K562 (cell line): ENCODE results near the gene TAF7L. TPM values are rescaled to one million over a fixed set of nuclear protein-coding genes. Genes with fewer than 3 reads are reported as not detected.

Experiments
- ATAC-seq: fragments of 200-7000 bp; cut with Tn5 transposase; 3 replicates; pipeline ENCODE4 v1.9.1; 2020; ENCODE audit warnings: moderate library complexity
- BruUV-seq: library from RNA; stranded (reverse); fragments of 400-500 nt; replicated peaks from 2 replicates; lab custom pipeline; 2021; lab: Mats Ljungman, UMichigan
- CTCF ChIA-PET: fragments of 300-600 bp; formaldehyde crosslinking; extraction: SDS; loops from one replicate; lab custom pipeline; 2021; ENCODE audit warnings: low intra/inter-chr PET ratio; lab: Yijun Ruan, JAX
- POLR2A ChIA-PET: fragments of 300-600, 350-650 bp; sonication (Branson Sonifier 250); formaldehyde crosslinking; extraction: SDS; loops from one replicate; lab custom pipeline; 2021; ENCODE audit warnings: antibody characterized with exemption, inconsistent platforms; lab: Yijun Ruan, JAX
- DNase-seq, 4 experiments: peaks; one replicate each; pipeline versions ENCODE4 v3.0.0 to v3.0.0-alpha.2; 2011 to 2018; ENCODE audit warnings: low spot score in 3 of 4, mixed read lengths in 3 of 4; ENCODE audit errors: extremely low read depth in 1 of 4
- FAIRE-seq: peaks from 2 replicates; lab custom pipeline; 2011; peaks lifted over from hg19 to GRCh38; lab: Jason Lieb, UNC
- H2AFZ ChIP-seq: 2 replicates; pipeline ENCODE4 v1.6.0; 2011; ENCODE audit warnings: low read depth, low read length, control low read depth, inconsistent platforms
- H3K27ac ChIP-seq: fragments of 200-600 bp; 3 replicates; pipeline ENCODE4 v1.8.0; 2011; ENCODE audit warnings: low read depth, mild to moderate bottlenecking, control low read depth, inconsistent platforms, low read length, moderate library complexity, mixed read lengths; ENCODE audit errors: extremely low read depth
- H3K27me3 ChIP-seq, 2 experiments: fragments of 300-600 bp in 1 of 2; 2 replicates in 1 of 2; 3 replicates in 1 of 2; pipeline versions ENCODE4 v1.6.0 to v1.8.0; 2011; ENCODE audit warnings: inconsistent platforms in 2 of 2, low read length in 2 of 2, mild to moderate bottlenecking in 1 of 2, mixed read lengths in 1 of 2, moderate library complexity in 1 of 2; ENCODE audit not compliant: control insufficient read depth in 2 of 2, insufficient read depth in 2 of 2
- H3K36me3 ChIP-seq: fragments of 300-600 bp; 3 replicates; pipeline ENCODE4 v1.8.0; 2011; ENCODE audit warnings: mild to moderate bottlenecking, low read length, inconsistent platforms; ENCODE audit not compliant: control insufficient read depth, insufficient read depth
- H3K4me1 ChIP-seq, 2 experiments: fragments of 200-600 bp in 1 of 2; replicated peaks in 1 of 2; 2 replicates in 1 of 2; 3 replicates in 1 of 2; pipeline versions ENCODE4 v1.5.1 to v1.8.0; 2011; ENCODE audit warnings: inconsistent platforms in 2 of 2, low read length in 2 of 2, mild to moderate bottlenecking in 1 of 2, mixed read lengths in 1 of 2, moderate library complexity in 1 of 2; ENCODE audit not compliant: control insufficient read depth in 2 of 2, insufficient read depth in 2 of 2
- H3K4me2 ChIP-seq: 2 replicates; pipeline ENCODE4 v1.6.1; 2011; ENCODE audit warnings: low read length, control low read depth, inconsistent platforms, mixed read lengths; ENCODE audit not compliant: insufficient read depth
- H3K4me3 ChIP-seq: fragments of 200-600 bp; sonication (generic), shearing (Covaris generic); 2 replicates; pipeline ENCODE4 v1.5.1; 2016; ENCODE audit warnings: control low read depth, inconsistent platforms
- H3K79me2 ChIP-seq: fragments of 200-600 bp; 3 replicates; pipeline ENCODE4 v1.8.0; 2011; ENCODE audit warnings: low read length, inconsistent platforms; ENCODE audit not compliant: control insufficient read depth, insufficient read depth
- H3K9ac ChIP-seq, 2 experiments: 2 replicates each; pipeline versions ENCODE4 v1.6.0 to v1.6.1; 2011; ENCODE audit warnings: low read depth in 2 of 2, low read length in 2 of 2, control low read depth in 1 of 2, inconsistent platforms in 1 of 2, mild to moderate bottlenecking in 1 of 2, mixed read lengths in 1 of 2; ENCODE audit not compliant: insufficient read depth in 1 of 2
- H3K9me1 ChIP-seq: one replicate; pipeline ENCODE4 v1.6.0; 2011; ENCODE audit warnings: inconsistent platforms, mild to moderate bottlenecking, low read length, moderate library complexity; ENCODE audit not compliant: control insufficient read depth, insufficient read depth
- H3K9me3 ChIP-seq: replicated peaks from 2 replicates; pipeline ENCODE4 v1.5.1; 2011; ENCODE audit warnings: low read depth, low read length, inconsistent platforms; ENCODE audit not compliant: control insufficient read depth, insufficient read depth
- H4K20me1 ChIP-seq: replicated peaks from 2 replicates; pipeline ENCODE4 v1.6.1; 2011; ENCODE audit warnings: low read length, inconsistent platforms, mixed read lengths; ENCODE audit not compliant: control insufficient read depth, insufficient read depth
- ARID2 ChIP-seq: fragments of 450-650 bp; IDR thresholded peaks from 2 replicates; pipeline ENCODE4 v1.6.1; 2017; ENCODE audit warnings: antibody characterized with exemption, mild to moderate bottlenecking
- CREM ChIP-seq: IDR thresholded peaks from 2 replicates; pipeline ENCODE4 v1.6.1; 2014; ENCODE audit warnings: antibody characterized with exemption, low read depth
- MAFF ChIP-seq: IDR thresholded peaks from 2 replicates; pipeline ENCODE4 v1.6.1; 2012; ENCODE audit warnings: low read length, improper control_type of control experiment
- MAFK ChIP-seq: IDR thresholded peaks from 2 replicates; pipeline ENCODE4 v1.6.1; 2011; ENCODE audit warnings: low read length, improper control_type of control experiment
- MAZ ChIP-seq, 2 experiments: fragments of 450-650 bp in 1 of 2; sonication (generic) in 1 of 2; formaldehyde crosslinking; IDR thresholded peaks in 1 of 2; conservative IDR thresholded peaks in 1 of 2; 2 replicates each; pipeline versions ENCODE4 v1.4.0 to v1.5.0; 2020; ENCODE audit warnings: mild to moderate bottlenecking in 1 of 2, missing genetic modification reagents in 1 of 2
- ZNF316 ChIP-seq: fragments of 450-650 bp; IDR thresholded peaks from 2 replicates; pipeline ENCODE4 v1.6.1; 2016
- ZNF395 ChIP-seq: fragments of 200-800 bp; sonication (Bioruptor generic); IDR thresholded peaks from 2 replicates; pipeline ENCODE4 v1.6.1; 2017; ENCODE audit warnings: missing genetic modification characterization, missing compliant biosample characterization
- ZNF436 ChIP-seq: fragments of 250-450, 450-650 bp; sonication (Bioruptor Pico); formaldehyde crosslinking; IDR thresholded peaks from 2 replicates; pipeline ENCODE4 v1.7.0; 2020; ENCODE audit warnings: mild to moderate bottlenecking
- WGBS: fragments of 100-300 bp; shearing (Covaris generic); methylation state at CpG from one replicate; pipeline ENCODE4 v1.1.6; 2016; ENCODE audit warnings: low coverage, mixed read lengths; ENCODE audit not compliant: insufficient coverage; ENCODE audit errors: missing lambda C conversion rate; 5-methylcytosine and 5-hydroxymethylcytosine counted together
- in situ Hi-C: fragments of 300-500 bp; cut with MboI; formaldehyde crosslinking; loops from 4 replicates; pipeline ENCODE4 v1.15.0; 2018; ENCODE audit warnings: inconsistent platforms, mixed read lengths
- intact Hi-C: fragments of 100-400 bp; cut with micrococcal nuclease; formaldehyde crosslinking; loops from 2 replicates; pipeline ENCODE4 v1.14.2; 2022
- polyA plus RNA-seq, 8 experiments: library from polyadenylated mRNA; depleted of rRNA in 4 of 8; stranded (reverse) in 5 of 8; unstranded in 3 of 8; fragments of >200 nt; fragmentation: Nextera tagmentation in 2 of 8; fragmentation: Illumina TruSeq in 1 of 8; extraction: Ambion mirVana in 2 of 8; extraction: Trizol in 1 of 8; gene quantifications; 2 replicates each; pipeline versions ENCODE4 v1.2.1 to v1.2.3, GENCODE V29; 2011 to 2014; ENCODE audit warnings: inconsistent platforms in 1 of 8, missing spikeins in 1 of 8
- total RNA-seq, 7 experiments: library from RNA; depleted of rRNA in 6 of 7; stranded (reverse); fragments of >200 nt in 6 of 7; fragmentation: Illumina TruSeq in 2 of 7; extraction: Trizol in 2 of 7; gene quantifications; 2 replicates each; pipeline versions ENCODE4 v1.2.1 to v1.2.3, GENCODE V29; 2011 to 2021; ENCODE audit warnings: low replicate concordance in 1 of 7
- TF ChIP-seq, protein P1 (sequence below): sonication (generic); formaldehyde crosslinking; IDR thresholded peaks from 2 replicates; pipeline ENCODE4 v1.8.1; 2023; ENCODE audit warnings: mild to moderate bottlenecking, missing genetic modification reagents, moderate library complexity

Gene TAF7L
- total and polyA plus RNA-seq, 9 of the 15 experiments (the other 6 are each of a cell fraction or from before 2014, with no cell fraction given) = 0.07 TPM; not detected in 6

- no peak overlapping the region for H3K4me3 ChIP-seq
- no peak overlapping the region for H2AFZ ChIP-seq
- DNase-seq (no peak), FAIRE-seq (no peak), ATAC-seq (no peak)
- TF ChIP-seq ZNF316 (peak; percentile 67), MAFK (peak; percentile 22; the same call in 1 of the 2 replicates), MAFF (peak; percentile 24; the same call in 1 of the 2 replicates)
- TF ChIP-seq, protein P1, sequence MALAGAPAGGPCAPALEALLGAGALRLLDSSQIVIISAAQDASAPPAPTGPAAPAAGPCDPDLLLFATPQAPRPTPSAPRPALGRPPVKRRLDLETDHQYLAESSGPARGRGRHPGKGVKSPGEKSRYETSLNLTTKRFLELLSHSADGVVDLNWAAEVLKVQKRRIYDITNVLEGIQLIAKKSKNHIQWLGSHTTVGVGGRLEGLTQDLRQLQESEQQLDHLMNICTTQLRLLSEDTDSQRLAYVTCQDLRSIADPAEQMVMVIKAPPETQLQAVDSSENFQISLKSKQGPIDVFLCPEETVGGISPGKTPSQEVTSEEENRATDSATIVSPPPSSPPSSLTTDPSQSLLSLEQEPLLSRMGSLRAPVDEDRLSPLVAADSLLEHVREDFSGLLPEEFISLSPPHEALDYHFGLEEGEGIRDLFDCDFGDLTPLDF = no peak
- 3% methylated on average over 5 of the region's 6 CpGs for WGBS
- H3K27me3 ChIP-seq = peaks cover 0 to 9% of the 10 kb centered on the region in 2 experiments; a peak in 2 of 5 replicates
- no TSS peak for BruUV-seq
- H3K4me2 ChIP-seq = no peak overlapping the region
- POLR2A ChIA-PET = no interaction called here
- no peak overlapping the region for H3K9ac ChIP-seq
- H3K9me3 ChIP-seq = no peaks in the 10 kb centered on the region
- CTCF ChIA-PET = no interaction called here
- intact Hi-C loops = no loop called here
- H3K4me1 ChIP-seq = no peaks in the 10 kb centered on the region
- H3K9me1 ChIP-seq = no peaks in the 10 kb centered on the region
- in situ Hi-C loops = loop anchor here (25.0 kb wide), 1 partner anchor 513 kb away; no protein-coding TSS in a partner anchor
- no peaks in the 10 kb centered on the region for H3K36me3 ChIP-seq
- H4K20me1 ChIP-seq = no peaks in the 10 kb centered on the region
- H3K27ac ChIP-seq = no peak overlapping the region
- H3K79me2 ChIP-seq = no peaks in the 10 kb centered on the region
These were observed 16.9 kb downstream of the TAF7L start for GRCh38 chrX:101274198-101274597.

DNA sequence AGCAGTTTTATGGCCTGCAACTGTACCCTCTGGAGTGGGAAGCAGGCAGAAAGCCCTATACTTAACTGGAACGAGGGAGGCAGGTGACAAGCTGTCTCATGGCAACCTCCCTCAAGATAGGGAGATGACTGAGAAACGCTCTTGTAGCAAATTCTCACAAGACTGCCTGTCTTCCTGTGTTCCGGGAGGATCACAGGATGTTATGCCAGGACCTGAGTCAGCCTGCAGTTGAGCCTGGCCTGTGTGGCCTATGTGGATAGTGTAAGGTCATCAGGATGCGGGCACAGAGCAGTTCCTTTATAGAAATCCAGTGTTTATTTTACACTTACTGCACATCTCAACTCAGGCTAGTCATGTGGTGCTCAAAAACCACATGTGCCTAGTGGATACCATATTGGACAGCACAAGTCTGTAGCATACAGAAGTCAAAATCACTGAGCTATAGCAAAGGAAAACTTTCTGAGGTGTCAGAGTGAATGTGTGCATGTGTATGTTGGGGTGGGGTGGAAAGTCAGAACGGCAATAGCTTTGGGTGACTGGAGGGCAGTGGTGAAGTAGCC lies 25.2 kb downstream of the TAF7L start:
- in situ Hi-C loops = loop anchor here (25.0 kb wide), 1 partner anchor 521 kb away; no protein-coding TSS in a partner anchor
- H3K27ac ChIP-seq = no peak overlapping the region
- ATAC-seq (no peak), FAIRE-seq (no peak), DNase-seq (no peak)
- no peaks in the 10 kb centered on the region for H3K79me2 ChIP-seq
- H3K9ac ChIP-seq = no peak overlapping the region
- no peaks in the 10 kb centered on the region for H3K4me1 ChIP-seq
- no peaks in the 10 kb centered on the region for H4K20me1 ChIP-seq
- no peak overlapping the region for H2AFZ ChIP-seq
- BruUV-seq = no TSS peak
- WGBS = 2% methylated on average over 5 of the region's 5 CpGs
- intact Hi-C loops = no loop called here
- no peaks in the 10 kb centered on the region for H3K9me1 ChIP-seq
- H3K4me3 ChIP-seq = no peak overlapping the region
- peaks cover 0 to 6% of the 10 kb centered on the region in 2 experiments; a peak in 3 of 5 replicates for H3K27me3 ChIP-seq
- no peaks in the 10 kb centered on the region for H3K36me3 ChIP-seq
- POLR2A ChIA-PET = interaction anchor here (0.6 kb wide), 1 partner anchor 611 kb away, joined by 3 read pairs; no protein-coding TSS in a partner anchor
- no peak overlapping the region for H3K4me2 ChIP-seq
- no peaks in the 10 kb centered on the region for H3K9me3 ChIP-seq
- CTCF ChIA-PET = no interaction called here
- TF ChIP-seq ZNF436 (CRISPR knock-in tag) (no peak), ARID2 (no peak), CREM (no peak), ZNF395 (CRISPR knock-in tag) (no peak), MAZ (CRISPR knock-in tag; conservative IDR thresholded peaks at IDR 0.05 in 1 of 2, IDR thresholded peaks at IDR 0.05 in 1 of 2) (no peak)
